ENCODE data around the gene METTL26. TPM values are rescaled to one million over a fixed set of nuclear protein-coding genes. Genes with fewer than 3 reads are reported as not detected.
"Not testable (repeated sequence)": the region's sequence is repeated elsewhere in the genome, so short reads cannot be mapped to it uniquely, and the experiment has no call there.

The METTL26 gene
- total RNA-seq, 2 donors from 2014 or later = 43.7 to 102 TPM

GRCh38 chr16:600781-601180, 35.3 kb downstream of the METTL26 start:
- no peaks in the 10 kb centered on the region for H3K4me1 ChIP-seq
- no peak overlapping the region for H3K27ac ChIP-seq
- no peaks in the 10 kb centered on the region for H3K36me3 ChIP-seq
- H3K27me3 ChIP-seq = no peaks in the 10 kb centered on the region
- H3K9me3 ChIP-seq = no peaks in the 10 kb centered on the region
- no peak overlapping the region for H3K4me3 ChIP-seq
- no peak overlapping the region for H3K9ac ChIP-seq (ENCODE audit: low read depth in 2 of 2, low read length in 2 of 2)
- TF ChIP-seq CTCF (IDR thresholded peaks at IDR 0.05) = no peak
- intact Hi-C loops (cut with DNase I) = no loop called here
- DNase-seq = no peak

- peaks cover 5% of the 10 kb centered on the region for H3K4me1 ChIP-seq
- no peaks in the 10 kb centered on the region for H3K27me3 ChIP-seq
- no peak overlapping the region for H3K27ac ChIP-seq
- no peak overlapping the region for H3K4me3 ChIP-seq
- no peak for DNase-seq
- H3K36me3 ChIP-seq = no peaks in the 10 kb centered on the region
- H3K9me3 ChIP-seq = no peaks in the 10 kb centered on the region
- no peak for TF ChIP-seq CTCF (IDR thresholded peaks at IDR 0.05)
- no peak overlapping the region for H3K9ac ChIP-seq (ENCODE audit: low read depth in 2 of 2, low read length in 2 of 2)
- intact Hi-C loops (cut with DNase I) = no loop called here
These were observed 37.0 kb downstream of the METTL26 start for GRCh38 chr16:598823-599739.

- H3K9me3 ChIP-seq; H3K9ac ChIP-seq (ENCODE audit: low read depth in 2 of 2, low read length in 2 of 2); H3K27ac ChIP-seq; intact Hi-C loops (cut with DNase I); H3K36me3 ChIP-seq; DNase-seq; H3K27me3 ChIP-seq; H3K4me3 ChIP-seq: not testable (repeated sequence)
- H3K4me1 ChIP-seq = peaks cover 11% of the 10 kb centered on the region
These were observed 38.5 kb downstream of the METTL26 start for GRCh38 chr16:597655-598054.

- TF ChIP-seq CTCF (IDR thresholded peaks at IDR 0.05) = no peak
- intact Hi-C loops (cut with DNase I) = no loop called here
- H3K9me3 ChIP-seq = no peaks in the 10 kb centered on the region
- no peak overlapping the region for H3K4me3 ChIP-seq
- peaks cover 21% of the 10 kb centered on the region for H3K4me1 ChIP-seq
- no peak overlapping the region for H3K9ac ChIP-seq (ENCODE audit: low read depth in 2 of 2, low read length in 2 of 2)
- no peak overlapping the region for H3K27ac ChIP-seq
- H3K36me3 ChIP-seq = no peaks in the 10 kb centered on the region
- no peaks in the 10 kb centered on the region for H3K27me3 ChIP-seq
- no peak for DNase-seq
These were observed 39.4 kb downstream of the METTL26 start for GRCh38 chr16:596736-597060.

GRCh38 chr16:595942-596735, 40.0 kb downstream of the METTL26 start:
- no peak for DNase-seq
- Histone ChIP-seq H3K4me1 (peaks cover 25% of the 10 kb centered on the region), H3K9me3 (no peaks in the 10 kb centered on the region), H3K27ac (no peak overlapping the region), H3K4me3 (no peak overlapping the region), H3K27me3 (no peaks in the 10 kb centered on the region), H3K9ac (ENCODE audit: low read depth in 2 of 2, low read length in 2 of 2) (no peak overlapping the region), H3K36me3 (no peaks in the 10 kb centered on the region)
- no peak for TF ChIP-seq CTCF (IDR thresholded peaks at IDR 0.05)
- intact Hi-C loops (cut with DNase I) = no loop called here

Measured in colonic mucosa (tissue), 4 donors.